Measurements from ENCODE around the gene HRH1. TPM values are rescaled to one million over a fixed set of nuclear protein-coding genes. Genes with fewer than 3 reads are reported as not detected.

The HRH1 gene
- total RNA-seq, 1 experiment from 2014 or later = 4.6 TPM

- BruUV-seq (replicated peaks) = TSS peak; percentile 83
- ChIA-PET CTCF (interaction anchor here (0.6 kb wide), 1 partner anchor 425 kb away, joined by 3 read pairs; no protein-coding TSS in a partner anchor), POLR2A (interaction anchor here (0.6 to 1.5 kb wide), 2 partner anchors 37 to 46 kb away, joined by 3 to 8 read pairs; partner anchors contain the start of gene ATG7)
- DNase-seq (ENCODE audit: low read depth, low spot score) = no peak
- Histone ChIP-seq H3K9me3 (ENCODE audit: control insufficient read depth, insufficient read depth, low read depth, low read length) (no peaks in the 10 kb centered on the region), H3K27ac (ENCODE audit: low read length) (peak overlapping the region; percentile 93), H3K4me1 (ENCODE audit: control insufficient read depth, insufficient read depth, low read length) (peaks cover 7% of the 10 kb centered on the region; the same call in 1 of the 2 replicates), H3K36me3 (ENCODE audit: control insufficient read depth, insufficient read depth, low read length) (no peaks in the 10 kb centered on the region; the same call in none of the 2 replicates), H3K4me3 (ENCODE audit: low read depth in 2 of 2, low read length in 2 of 2) (peak overlapping the region; percentile 54 to 86), H3K27me3 (ENCODE audit: control insufficient read depth, insufficient read depth, low read length) (no peaks in the 10 kb centered on the region)
- ATAC-seq = peak; percentile 53; the same call in 1 of the 2 replicates
- intact Hi-C loops (cut with micrococcal nuclease; ENCODE audit: unreplicated experiment) (no loop called here), in situ Hi-C loops (cut with HindIII; ENCODE audit: low pct_unique_long_range_greater_than_20kb, low sequenced_read_pairs) (no loop called here)
- TF ChIP-seq TCF7L2 (IDR thresholded peaks at IDR 0.05; ENCODE audit: low read depth, low read length) (no peak), SIN3A (IDR thresholded peaks at IDR 0.05; ENCODE audit: borderline replicate concordance, insufficient read depth, low read depth, low read length) (no peak), POLR2AphosphoS5 (IDR thresholded peaks at IDR 0.05; ENCODE audit: low read depth, low read length) (no peak)
- TF ChIP-seq, protein P1, sequence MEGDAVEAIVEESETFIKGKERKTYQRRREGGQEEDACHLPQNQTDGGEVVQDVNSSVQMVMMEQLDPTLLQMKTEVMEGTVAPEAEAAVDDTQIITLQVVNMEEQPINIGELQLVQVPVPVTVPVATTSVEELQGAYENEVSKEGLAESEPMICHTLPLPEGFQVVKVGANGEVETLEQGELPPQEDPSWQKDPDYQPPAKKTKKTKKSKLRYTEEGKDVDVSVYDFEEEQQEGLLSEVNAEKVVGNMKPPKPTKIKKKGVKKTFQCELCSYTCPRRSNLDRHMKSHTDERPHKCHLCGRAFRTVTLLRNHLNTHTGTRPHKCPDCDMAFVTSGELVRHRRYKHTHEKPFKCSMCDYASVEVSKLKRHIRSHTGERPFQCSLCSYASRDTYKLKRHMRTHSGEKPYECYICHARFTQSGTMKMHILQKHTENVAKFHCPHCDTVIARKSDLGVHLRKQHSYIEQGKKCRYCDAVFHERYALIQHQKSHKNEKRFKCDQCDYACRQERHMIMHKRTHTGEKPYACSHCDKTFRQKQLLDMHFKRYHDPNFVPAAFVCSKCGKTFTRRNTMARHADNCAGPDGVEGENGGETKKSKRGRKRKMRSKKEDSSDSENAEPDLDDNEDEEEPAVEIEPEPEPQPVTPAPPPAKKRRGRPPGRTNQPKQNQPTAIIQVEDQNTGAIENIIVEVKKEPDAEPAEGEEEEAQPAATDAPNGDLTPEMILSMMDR (IDR thresholded peaks at IDR 0.05) = no peak
- TF ChIP-seq, protein P2, sequence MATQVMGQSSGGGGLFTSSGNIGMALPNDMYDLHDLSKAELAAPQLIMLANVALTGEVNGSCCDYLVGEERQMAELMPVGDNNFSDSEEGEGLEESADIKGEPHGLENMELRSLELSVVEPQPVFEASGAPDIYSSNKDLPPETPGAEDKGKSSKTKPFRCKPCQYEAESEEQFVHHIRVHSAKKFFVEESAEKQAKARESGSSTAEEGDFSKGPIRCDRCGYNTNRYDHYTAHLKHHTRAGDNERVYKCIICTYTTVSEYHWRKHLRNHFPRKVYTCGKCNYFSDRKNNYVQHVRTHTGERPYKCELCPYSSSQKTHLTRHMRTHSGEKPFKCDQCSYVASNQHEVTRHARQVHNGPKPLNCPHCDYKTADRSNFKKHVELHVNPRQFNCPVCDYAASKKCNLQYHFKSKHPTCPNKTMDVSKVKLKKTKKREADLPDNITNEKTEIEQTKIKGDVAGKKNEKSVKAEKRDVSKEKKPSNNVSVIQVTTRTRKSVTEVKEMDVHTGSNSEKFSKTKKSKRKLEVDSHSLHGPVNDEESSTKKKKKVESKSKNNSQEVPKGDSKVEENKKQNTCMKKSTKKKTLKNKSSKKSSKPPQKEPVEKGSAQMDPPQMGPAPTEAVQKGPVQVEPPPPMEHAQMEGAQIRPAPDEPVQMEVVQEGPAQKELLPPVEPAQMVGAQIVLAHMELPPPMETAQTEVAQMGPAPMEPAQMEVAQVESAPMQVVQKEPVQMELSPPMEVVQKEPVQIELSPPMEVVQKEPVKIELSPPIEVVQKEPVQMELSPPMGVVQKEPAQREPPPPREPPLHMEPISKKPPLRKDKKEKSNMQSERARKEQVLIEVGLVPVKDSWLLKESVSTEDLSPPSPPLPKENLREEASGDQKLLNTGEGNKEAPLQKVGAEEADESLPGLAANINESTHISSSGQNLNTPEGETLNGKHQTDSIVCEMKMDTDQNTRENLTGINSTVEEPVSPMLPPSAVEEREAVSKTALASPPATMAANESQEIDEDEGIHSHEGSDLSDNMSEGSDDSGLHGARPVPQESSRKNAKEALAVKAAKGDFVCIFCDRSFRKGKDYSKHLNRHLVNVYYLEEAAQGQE (IDR thresholded peaks at IDR 0.05; ENCODE audit: insufficient read depth in 1 of 2, low read depth in 2 of 2, low read length in 1 of 2) = no peak
Measured at GRCh38 chr3:11226042-11226370, 71.7 kb downstream of the HRH1 start.

DNA sequence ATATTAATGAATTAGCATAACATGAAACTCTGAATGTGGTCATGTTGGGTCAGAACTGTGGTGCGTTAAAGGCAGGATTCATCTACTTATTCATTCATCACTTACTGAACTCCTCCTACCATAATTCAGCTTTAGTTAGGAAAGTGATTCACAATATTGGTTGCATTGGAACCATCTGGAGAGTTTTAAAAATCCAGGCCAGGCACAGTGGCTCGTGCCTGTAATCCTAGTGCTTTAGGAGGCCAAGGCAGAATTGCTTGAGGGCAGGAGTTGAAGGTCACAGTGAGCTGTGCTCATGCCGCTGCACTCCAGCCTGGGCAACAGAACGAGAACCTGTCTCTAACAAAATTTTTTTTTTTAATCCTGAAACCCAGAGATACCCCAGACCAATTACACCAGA, 73.7 kb downstream of the HRH1 start:
- ChIA-PET POLR2A (no interaction called here), CTCF (interaction anchor here (0.6 kb wide), 1 partner anchor 1038 kb away, joined by 5 read pairs; no protein-coding TSS in a partner anchor)
- DNase-seq (ENCODE audit: low read depth, low spot score) = no peak
- no peak overlapping the region for H3K27ac ChIP-seq (ENCODE audit: low read length)
- TF ChIP-seq TCF7L2 (IDR thresholded peaks at IDR 0.05; ENCODE audit: low read depth, low read length) = no peak
- TF ChIP-seq, protein P2 (IDR thresholded peaks at IDR 0.05; ENCODE audit: insufficient read depth in 1 of 2, low read depth in 2 of 2, low read length in 1 of 2) = no peak
- TF ChIP-seq POLR2AphosphoS5 (IDR thresholded peaks at IDR 0.05; ENCODE audit: low read depth, low read length) = no peak
- H3K4me1 ChIP-seq (ENCODE audit: control insufficient read depth, insufficient read depth, low read length) = peaks cover 7% of the 10 kb centered on the region; the same call in 1 of the 2 replicates
- intact Hi-C loops (cut with micrococcal nuclease; ENCODE audit: unreplicated experiment) = no loop called here
- no peaks in the 10 kb centered on the region for H3K27me3 ChIP-seq (ENCODE audit: control insufficient read depth, insufficient read depth, low read length)
- no peak for ATAC-seq
- H3K4me3 ChIP-seq (ENCODE audit: low read depth in 2 of 2, low read length in 2 of 2) = no peak overlapping the region
- H3K36me3 ChIP-seq (ENCODE audit: control insufficient read depth, insufficient read depth, low read length) = no peaks in the 10 kb centered on the region; the same call in none of the 2 replicates
- in situ Hi-C loops (cut with HindIII; ENCODE audit: low pct_unique_long_range_greater_than_20kb, low sequenced_read_pairs) = no loop called here
- BruUV-seq (replicated peaks) = no TSS peak
- H3K9me3 ChIP-seq (ENCODE audit: control insufficient read depth, insufficient read depth, low read depth, low read length) = no peaks in the 10 kb centered on the region

Data from Panc1 (cell line).